ENCODE results near the gene TOR1A. TPM values are rescaled to one million over a fixed set of nuclear protein-coding genes. Genes with fewer than 3 reads are reported as not detected.

TOR1A gene
- total and polyA plus RNA-seq, 2 experiments from 2014 or later: 73.6 to 101 TPM

- Histone ChIP-seq H2AFZ (no peak overlapping the region), H3K27ac (no peak overlapping the region), H3K36me3 (ENCODE audit: low read depth) (peaks cover 24% of the 10 kb centered on the region; the same call in 1 of the 2 replicates), H3K9ac (no peak overlapping the region), H3K4me3 (no peak overlapping the region), H3K9me3 (ENCODE audit: low read depth) (no peaks in the 10 kb centered on the region), H3F3A (ENCODE audit: insufficient read depth) (peaks cover 26% of the 10 kb centered on the region), H4K20me1 (ENCODE audit: insufficient read depth) (no peaks in the 10 kb centered on the region), H3K27me3 (replicated peaks; ENCODE audit: insufficient read depth) (no peaks in the 10 kb centered on the region), H3K9me2 (ENCODE audit: insufficient read depth) (no peaks in the 10 kb centered on the region), H3K4me2 (ENCODE audit: unreplicated experiment) (no peak overlapping the region), H3K79me2 (ENCODE audit: insufficient read depth) (peaks cover 11% of the 10 kb centered on the region), H3K4me1 (ENCODE audit: insufficient read depth) (no peaks in the 10 kb centered on the region)
- TF ChIP-seq EZH2phosphoT487 (IDR thresholded peaks at IDR 0.05; ENCODE audit: insufficient read depth, low read depth) (no peak), EZH2 (IDR thresholded peaks at IDR 0.05; ENCODE audit: insufficient read depth, poor library complexity, severe bottlenecking) (no peak)
- DNase-seq: no peak
- WGBS, 2 experiments (ENCODE audit: low coverage in 1 of 2, low lambda C conversion rate in 2 of 2, missing lambda C conversion rate in 2 of 2): 89 to 92% methylated on average over 8 to 11 of the region's 11 CpGs
- in situ Hi-C loops (cut with MboI): no loop called here
Measured at GRCh38 chr9:129815278-129815677, 8.7 kb downstream of the TOR1A start.

DNA sequence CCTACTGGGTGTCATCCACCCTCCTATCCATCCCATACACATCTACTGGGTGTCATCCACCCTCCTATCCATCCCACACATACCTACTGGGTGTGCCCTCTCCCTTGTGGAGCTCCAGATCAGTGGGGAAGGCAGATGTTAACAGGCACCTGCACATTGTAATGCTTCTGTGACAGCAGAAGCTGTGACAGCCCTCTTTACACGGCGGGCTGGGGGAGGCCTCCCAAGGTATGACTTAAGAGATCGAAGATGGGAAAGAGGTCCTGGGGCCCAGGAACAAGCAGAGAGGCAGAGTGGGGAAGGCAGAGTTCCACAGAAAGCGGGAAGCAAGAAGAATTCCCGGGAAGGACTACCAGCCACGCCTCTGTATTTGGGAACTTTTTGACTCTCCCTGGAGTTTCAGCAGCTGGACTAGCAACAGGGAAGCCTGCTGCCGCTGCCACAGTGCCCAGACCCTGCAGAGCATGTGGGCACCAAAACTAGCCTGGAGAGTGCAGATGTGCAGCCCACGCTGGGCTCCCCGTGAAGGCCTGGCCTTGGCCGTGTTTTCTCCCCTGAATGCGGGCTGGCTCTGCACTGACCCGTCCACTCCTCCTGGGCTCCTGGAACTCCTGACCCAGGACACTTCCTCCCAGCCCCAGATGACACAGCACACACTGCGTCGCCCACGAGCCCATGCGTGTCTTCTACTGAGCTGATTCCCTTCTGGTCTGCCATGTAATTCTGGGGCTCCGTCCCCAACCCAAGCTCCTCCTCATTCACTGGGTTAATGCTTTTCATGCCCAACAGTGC, 9.3 kb downstream of the TOR1A start:
- Histone ChIP-seq H3K4me1 (ENCODE audit: insufficient read depth) (no peaks in the 10 kb centered on the region), H3K9ac (no peak overlapping the region), H3K9me3 (ENCODE audit: low read depth) (no peaks in the 10 kb centered on the region), H4K20me1 (ENCODE audit: insufficient read depth) (no peaks in the 10 kb centered on the region), H3K36me3 (ENCODE audit: low read depth) (peaks cover 24% of the 10 kb centered on the region; the same call in 1 of the 2 replicates), H3K9me2 (ENCODE audit: insufficient read depth) (no peaks in the 10 kb centered on the region), H3K4me2 (ENCODE audit: unreplicated experiment) (no peak overlapping the region), H3K27me3 (replicated peaks; ENCODE audit: insufficient read depth) (no peaks in the 10 kb centered on the region), H3F3A (ENCODE audit: insufficient read depth) (peaks cover 29% of the 10 kb centered on the region), H3K79me2 (ENCODE audit: insufficient read depth) (peaks cover 6% of the 10 kb centered on the region; the same call in 1 of the 2 replicates), H3K27ac (no peak overlapping the region), H2AFZ (no peak overlapping the region), H3K4me3 (no peak overlapping the region)
- in situ Hi-C loops (cut with MboI): no loop called here
- WGBS, 2 experiments (ENCODE audit: low coverage in 1 of 2, low lambda C conversion rate in 2 of 2, missing lambda C conversion rate in 2 of 2): 86% methylated on average over 17 of the region's 17 CpGs
- no peak for DNase-seq
- no peak for TF ChIP-seq EZH2 (IDR thresholded peaks at IDR 0.05; ENCODE audit: insufficient read depth, poor library complexity, severe bottlenecking)
- no peak for TF ChIP-seq EZH2phosphoT487 (IDR thresholded peaks at IDR 0.05; ENCODE audit: insufficient read depth, low read depth)

GRCh38 chr9:129813661-129814060, 10.3 kb downstream of the TOR1A start:
- H3K27ac ChIP-seq: no peak overlapping the region
- no peaks in the 10 kb centered on the region for H3K79me2 ChIP-seq (ENCODE audit: insufficient read depth)
- H3K27me3 ChIP-seq (replicated peaks; ENCODE audit: insufficient read depth): no peaks in the 10 kb centered on the region
- H3K36me3 ChIP-seq (ENCODE audit: low read depth): peaks cover 24% of the 10 kb centered on the region; the same call in 1 of the 2 replicates
- no peaks in the 10 kb centered on the region for H3K9me2 ChIP-seq (ENCODE audit: insufficient read depth)
- H3K4me3 ChIP-seq: no peak overlapping the region
- no peaks in the 10 kb centered on the region for H3K4me1 ChIP-seq (ENCODE audit: insufficient read depth)
- H4K20me1 ChIP-seq (ENCODE audit: insufficient read depth): no peaks in the 10 kb centered on the region
- in situ Hi-C loops (cut with MboI): no loop called here
- no peak for TF ChIP-seq EZH2phosphoT487 (IDR thresholded peaks at IDR 0.05; ENCODE audit: insufficient read depth, low read depth)
- TF ChIP-seq EZH2 (IDR thresholded peaks at IDR 0.05; ENCODE audit: insufficient read depth, poor library complexity, severe bottlenecking): no peak
- H2AFZ ChIP-seq: no peak overlapping the region
- no peaks in the 10 kb centered on the region for H3K9me3 ChIP-seq (ENCODE audit: low read depth)
- no peak for DNase-seq
- no peak overlapping the region for H3K9ac ChIP-seq
- no peak overlapping the region for H3K4me2 ChIP-seq (ENCODE audit: unreplicated experiment)
- 68 to 75% methylated on average over 9 of the region's 9 CpGs for WGBS, 2 experiments (ENCODE audit: low coverage in 1 of 2, low lambda C conversion rate in 2 of 2, missing lambda C conversion rate in 2 of 2)
- peaks cover 29% of the 10 kb centered on the region for H3F3A ChIP-seq (ENCODE audit: insufficient read depth)

DNA sequence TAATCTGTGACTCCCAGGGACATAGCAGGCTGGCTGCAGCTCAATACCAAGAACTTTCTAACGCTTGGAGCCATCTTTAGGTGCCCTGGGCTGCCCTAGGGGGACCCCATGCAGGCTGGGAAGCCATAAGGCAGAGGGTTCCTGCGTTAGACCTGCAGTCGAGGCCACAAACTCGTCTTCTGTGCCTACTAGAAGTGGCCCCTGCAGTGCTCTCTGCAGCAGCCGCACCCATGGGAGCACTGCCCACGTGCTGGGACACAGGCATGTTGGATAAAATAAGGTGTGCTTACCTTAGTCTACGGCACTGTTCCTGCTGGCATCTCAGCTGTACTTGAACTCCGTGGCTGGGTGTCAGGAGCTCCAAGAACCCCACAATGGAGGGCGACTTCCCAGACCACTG, 11.6 kb downstream of the TOR1A start:
- Histone ChIP-seq H3K9me2 (ENCODE audit: insufficient read depth) (no peaks in the 10 kb centered on the region), H4K20me1 (ENCODE audit: insufficient read depth) (no peaks in the 10 kb centered on the region), H3K4me3 (no peak overlapping the region), H2AFZ (no peak overlapping the region), H3K4me2 (ENCODE audit: unreplicated experiment) (no peak overlapping the region), H3K9ac (no peak overlapping the region), H3K9me3 (ENCODE audit: low read depth) (no peaks in the 10 kb centered on the region), H3K27ac (no peak overlapping the region), H3K27me3 (replicated peaks; ENCODE audit: insufficient read depth) (no peaks in the 10 kb centered on the region), H3K79me2 (ENCODE audit: insufficient read depth) (0 out of 2 replicates have a peak, but pooled peaks cover 1% of the 10 kb centered on the region), H3F3A (ENCODE audit: insufficient read depth) (peaks cover 29% of the 10 kb centered on the region), H3K4me1 (ENCODE audit: insufficient read depth) (no peaks in the 10 kb centered on the region), H3K36me3 (ENCODE audit: low read depth) (peaks cover 13% of the 10 kb centered on the region; the same call in 1 of the 2 replicates)
- no peak for DNase-seq
- WGBS, 2 experiments (ENCODE audit: low coverage in 1 of 2, low lambda C conversion rate in 2 of 2, missing lambda C conversion rate in 2 of 2): 63 to 69% methylated on average over 9 of the region's 9 CpGs
- in situ Hi-C loops (cut with MboI): no loop called here
- TF ChIP-seq EZH2phosphoT487 (IDR thresholded peaks at IDR 0.05; ENCODE audit: insufficient read depth, low read depth): no peak
- TF ChIP-seq EZH2 (IDR thresholded peaks at IDR 0.05; ENCODE audit: insufficient read depth, poor library complexity, severe bottlenecking): no peak
